ENCODE data around the gene TPRG1. TPM values are rescaled to one million over a fixed set of nuclear protein-coding genes. Genes with fewer than 3 reads are reported as not detected.

TPRG1 gene
- polyA plus RNA-seq, 1 donor (not counting 4 experiments of a cell fraction or from before 2014, with no cell fraction given), result 1.5 TPM

GRCh38 chr3:189214651-189215050, 42.9 kb downstream of the TPRG1 start:
- Histone ChIP-seq H3K9me1 (ENCODE audit: control insufficient read depth, extremely low read depth, insufficient read depth, low read length) (no peaks in the 10 kb centered on the region), H3K27me3 (ENCODE audit: control insufficient read depth, extremely low read depth, insufficient read depth, low read length) (no peaks in the 10 kb centered on the region), H3K4me1 (ENCODE audit: control insufficient read depth, extremely low read depth, insufficient read depth, low read length) (no peaks in the 10 kb centered on the region), H3K4me3 (ENCODE audit: control insufficient read depth in 2 of 3, extremely low read depth in 1 of 3, insufficient read depth in 2 of 3, low read depth in 1 of 3, low read length in 3 of 3) (no peak overlapping the region), H3K4me2 (ENCODE audit: control insufficient read depth, extremely low read depth, insufficient read depth, low read depth, low read length) (no peak overlapping the region), H3K9ac (ENCODE audit: control insufficient read depth, extremely low read depth, insufficient read depth, low read length) (no peak overlapping the region), H2AFZ (ENCODE audit: control insufficient read depth, low read length) (no peak overlapping the region), H3K79me2 (ENCODE audit: control insufficient read depth, insufficient read depth, low read length) (no peaks in the 10 kb centered on the region), H3K27ac (ENCODE audit: control insufficient read depth, insufficient read depth, low read length) (no peak overlapping the region), H3K36me3 (ENCODE audit: control insufficient read depth in 2 of 2, extremely low read depth in 1 of 2, insufficient read depth in 2 of 2, low read length in 2 of 2) (no peaks in the 10 kb centered on the region), H4K20me1 (ENCODE audit: control insufficient read depth, extremely low read depth, insufficient read depth, low read length) (no peaks in the 10 kb centered on the region), H3K9me3 (ENCODE audit: control insufficient read depth, low read depth, low read length) (no peaks in the 10 kb centered on the region)
- no peak for FAIRE-seq
- no peak for DNase-seq (ENCODE audit: low read depth, low spot score)
- TF ChIP-seq EZH2 (IDR thresholded peaks at IDR 0.05; ENCODE audit: low read length) (no peak), CTCF (optimal IDR thresholded peaks at IDR 0.05 in 1 of 3, IDR thresholded peaks at IDR 0.05 in 1 of 3, conservative IDR thresholded peaks at IDR 0.05 in 1 of 3; ENCODE audit: extremely low read depth in 1 of 3, insufficient read depth in 2 of 3, low read length in 3 of 3) (no peak)
- dilution Hi-C loops (cut with MboI; ENCODE audit: extremely low pct_ligation_motif_present, low sequenced_read_pairs), result no loop called here

- no peak for DNase-seq (ENCODE audit: low read depth, low spot score)
These were observed 51.3 kb downstream of the TPRG1 start for GRCh38 chr3:189222927-189223636.

More at GRCh38 chr3:189222927-189223636, 51.3 kb downstream of the TPRG1 start:
- no peak overlapping the region for H3K27ac ChIP-seq (ENCODE audit: control insufficient read depth, insufficient read depth, low read length)
- no peak overlapping the region for H3K4me2 ChIP-seq (ENCODE audit: control insufficient read depth, extremely low read depth, insufficient read depth, low read depth, low read length)
- no peaks in the 10 kb centered on the region for H3K79me2 ChIP-seq (ENCODE audit: control insufficient read depth, insufficient read depth, low read length)
- no peaks in the 10 kb centered on the region for H3K9me1 ChIP-seq (ENCODE audit: control insufficient read depth, extremely low read depth, insufficient read depth, low read length)
- H3K4me1 ChIP-seq (ENCODE audit: control insufficient read depth, extremely low read depth, insufficient read depth, low read length), result no peaks in the 10 kb centered on the region
- no peaks in the 10 kb centered on the region for H4K20me1 ChIP-seq (ENCODE audit: control insufficient read depth, extremely low read depth, insufficient read depth, low read length)
- TF ChIP-seq CTCF (optimal IDR thresholded peaks at IDR 0.05 in 1 of 3, IDR thresholded peaks at IDR 0.05 in 1 of 3, conservative IDR thresholded peaks at IDR 0.05 in 1 of 3; ENCODE audit: extremely low read depth in 1 of 3, insufficient read depth in 2 of 3, low read length in 3 of 3) (no peak), EZH2 (IDR thresholded peaks at IDR 0.05; ENCODE audit: low read length) (no peak)
- no peaks in the 10 kb centered on the region for H3K9me3 ChIP-seq (ENCODE audit: control insufficient read depth, low read depth, low read length)
- FAIRE-seq, result peak; percentile 41
- dilution Hi-C loops (cut with MboI; ENCODE audit: extremely low pct_ligation_motif_present, low sequenced_read_pairs), result no loop called here
- H3K36me3 ChIP-seq (ENCODE audit: control insufficient read depth in 2 of 2, extremely low read depth in 1 of 2, insufficient read depth in 2 of 2, low read length in 2 of 2), result no peaks in the 10 kb centered on the region
- H3K4me3 ChIP-seq (ENCODE audit: control insufficient read depth in 2 of 3, extremely low read depth in 1 of 3, insufficient read depth in 2 of 3, low read depth in 1 of 3, low read length in 3 of 3), result no peak overlapping the region
- H3K9ac ChIP-seq (ENCODE audit: control insufficient read depth, extremely low read depth, insufficient read depth, low read length), result no peak overlapping the region
- H2AFZ ChIP-seq (ENCODE audit: control insufficient read depth, low read length), result no peak overlapping the region
- H3K27me3 ChIP-seq (ENCODE audit: control insufficient read depth, extremely low read depth, insufficient read depth, low read length), result no peaks in the 10 kb centered on the region
